ENCODE measurements around the gene ZBP1. TPM values are rescaled to one million over a fixed set of nuclear protein-coding genes. Genes with fewer than 3 reads are reported as not detected.

ZBP1 gene
- total and polyA plus RNA-seq, 3 donors from 2014 or later, result 0.31 to 0.66 TPM; not detected in 1

GRCh38 chr20:57649617-57650015, 29.4 kb upstream of the ZBP1 start:
- Histone ChIP-seq H3K36me3 (ENCODE audit: low read depth, missing control alignments) (no peaks in the 10 kb centered on the region), H3K27ac (no peak overlapping the region), H3K4me1 (no peaks in the 10 kb centered on the region), H3K9me3 (no peaks in the 10 kb centered on the region), H3K27me3 (no peaks in the 10 kb centered on the region), H3K4me3 (no peak overlapping the region)
- 88 to 96% methylated on average over 11 to 14 of the region's 14 CpGs for WGBS, 2 donors
- TF ChIP-seq POLR2A (IDR thresholded peaks at IDR 0.05) (no peak), CTCF (IDR thresholded peaks at IDR 0.05) (no peak)
- DNase-seq, result no peak
- intact Hi-C loops (cut with DNase I; ENCODE audit: low total_unique reads), result loop anchor here (10.0 kb wide), 1 partner anchor 435 kb away; no protein-coding TSS in a partner anchor

- TF ChIP-seq CTCF (IDR thresholded peaks at IDR 0.05) (no peak), POLR2A (IDR thresholded peaks at IDR 0.05) (no peak)
- no peak for DNase-seq
- Histone ChIP-seq H3K9me3 (no peaks in the 10 kb centered on the region), H3K27ac (no peak overlapping the region), H3K4me1 (no peaks in the 10 kb centered on the region), H3K4me3 (no peak overlapping the region), H3K36me3 (ENCODE audit: low read depth, missing control alignments) (no peaks in the 10 kb centered on the region), H3K27me3 (no peaks in the 10 kb centered on the region)
- WGBS, 2 donors, result 86 to 90% methylated on average over 15 of the region's 15 CpGs
- intact Hi-C loops (cut with DNase I; ENCODE audit: low total_unique reads), result no loop called here
Measured at GRCh38 chr20:57648878-57649616, 28.8 kb upstream of the ZBP1 start.

- Histone ChIP-seq H3K4me3 (no peak overlapping the region), H3K27ac (no peak overlapping the region), H3K27me3 (no peaks in the 10 kb centered on the region), H3K36me3 (ENCODE audit: low read depth, missing control alignments) (no peaks in the 10 kb centered on the region), H3K4me1 (no peaks in the 10 kb centered on the region), H3K9me3 (no peaks in the 10 kb centered on the region)
- TF ChIP-seq POLR2A (IDR thresholded peaks at IDR 0.05), result no peak
- no peak for TF ChIP-seq CTCF (IDR thresholded peaks at IDR 0.05)
- intact Hi-C loops (cut with DNase I; ENCODE audit: low total_unique reads), result no loop called here
- 80 to 84% methylated on average over 23 of the region's 23 CpGs for WGBS, 2 donors
- no peak for DNase-seq
Measured at GRCh38 chr20:57647933-57648785, 27.9 kb upstream of the ZBP1 start.

- no peak overlapping the region for H3K27ac ChIP-seq
- intact Hi-C loops (cut with DNase I; ENCODE audit: low total_unique reads), result no loop called here
- no peaks in the 10 kb centered on the region for H3K36me3 ChIP-seq (ENCODE audit: low read depth, missing control alignments)
- H3K9me3 ChIP-seq, result no peaks in the 10 kb centered on the region
- no peak overlapping the region for H3K4me3 ChIP-seq
- H3K27me3 ChIP-seq, result no peaks in the 10 kb centered on the region
- 77 to 84% methylated on average over 10 to 12 of the region's 12 CpGs for WGBS, 2 donors
- no peak for DNase-seq
- TF ChIP-seq POLR2A (IDR thresholded peaks at IDR 0.05), result no peak
- no peak for TF ChIP-seq CTCF (IDR thresholded peaks at IDR 0.05)
- H3K4me1 ChIP-seq, result no peaks in the 10 kb centered on the region
Measured at GRCh38 chr20:57647006-57647932, 27.0 kb upstream of the ZBP1 start.

Data from testis (tissue), 3 donors.